EL (cell line): ENCODE data around the gene REEP1.
"Not testable (repeated sequence)": the region's sequence is repeated elsewhere in the genome, so short reads cannot be mapped to it uniquely, and the experiment has no call there.

Experiments
- DNase-seq: peaks from one replicate; pipeline ENCODE4 v3.0.0-alpha.2; 2016

Gene REEP1

GRCh38 chr2:86241611-86242010 is 95.8 kb downstream of the REEP1 start:
- DNase-seq, result no peak

GRCh38 chr2:86240251-86240650 is 97.2 kb downstream of the REEP1 start:
- DNase-seq, result no peak

GRCh38 chr2:86239745-86240144 is 97.7 kb downstream of the REEP1 start:
- no peak for DNase-seq

GRCh38 chr2:86239326-86239725 is 98.1 kb downstream of the REEP1 start:
- no peak for DNase-seq

GRCh38 chr2:86238354-86238753 is 99.1 kb downstream of the REEP1 start:
- DNase-seq, result no peak

GRCh38 chr2:86237172-86237571 is 100.3 kb downstream of the REEP1 start:
- DNase-seq, result no peak

GRCh38 chr2:86235196-86235980 is 102.0 kb downstream of the REEP1 start:
- no peak for DNase-seq

GRCh38 chr2:86234563-86235131 is 102.8 kb downstream of the REEP1 start:
- no peak for DNase-seq

GRCh38 chr2:86233436-86233835 is 104.0 kb downstream of the REEP1 start:
- no peak for DNase-seq

- DNase-seq, result no peak
Observed at GRCh38 chr2:86232910-86233309, 104.5 kb downstream of the REEP1 start.

GRCh38 chr2:86232373-86232784 is 105.0 kb downstream of the REEP1 start:
- no peak for DNase-seq

- DNase-seq, result no peak
Observed at GRCh38 chr2:86231680-86232372, 105.6 kb downstream of the REEP1 start.

GRCh38 chr2:86230961-86231360 is 106.5 kb downstream of the REEP1 start:
- DNase-seq, result no peak

GRCh38 chr2:86229221-86229620 is 108.2 kb downstream of the REEP1 start:
- no peak for DNase-seq

GRCh38 chr2:86228574-86228973 is 108.9 kb downstream of the REEP1 start:
- DNase-seq, result not testable (repeated sequence)

GRCh38 chr2:86227685-86228084 is 109.7 kb downstream of the REEP1 start:
- DNase-seq, result no peak

GRCh38 chr2:86226636-86227520 is 110.5 kb downstream of the REEP1 start:
- no peak for DNase-seq

GRCh38 chr2:86226070-86226469 is 111.4 kb downstream of the REEP1 start:
- DNase-seq, result no peak

GRCh38 chr2:86225581-86225980 is 111.8 kb downstream of the REEP1 start:
- DNase-seq, result peak; percentile 24

GRCh38 chr2:86224645-86225355 is 112.6 kb downstream of the REEP1 start:
- DNase-seq, result no peak

- no peak for DNase-seq
Observed at GRCh38 chr2:86223927-86224560, 113.4 kb downstream of the REEP1 start.
